Hepatocyte (in vitro differentiated cells): Measurements from ENCODE around the gene GH2. TPM values are rescaled to one million over a fixed set of nuclear protein-coding genes. Genes with fewer than 3 reads are reported as not detected.

ENCODE experiments used
- DNase-seq: peaks from one replicate; pipeline ENCODE4 v3.0.0-alpha.2; 2016; ENCODE audit warnings: low spot score
- H2AFZ ChIP-seq: fragments of 200-600 bp; sonication (generic); 2 replicates; pipeline ENCODE4 v1.6.0; 2016; ENCODE audit warnings: antibody characterized with exemption, mild to moderate bottlenecking
- H3K27ac ChIP-seq: fragments of 200-600 bp; sonication (generic); 2 replicates; pipeline ENCODE4 v1.5.1; 2016; ENCODE audit warnings: mild to moderate bottlenecking
- H3K27me3 ChIP-seq: fragments of 200-600 bp; sonication (generic); 2 replicates; pipeline ENCODE4 v1.6.1; 2016
- H3K36me3 ChIP-seq: fragments of 200-600 bp; sonication (generic); replicated peaks from 2 replicates; pipeline ENCODE4 v1.5.1; 2016; ENCODE audit warnings: low read depth; ENCODE audit not compliant: insufficient read depth
- H3K4me1 ChIP-seq: fragments of 200-600 bp; sonication (generic); 2 replicates; pipeline ENCODE4 v1.5.1; 2016; ENCODE audit warnings: mild to moderate bottlenecking, moderate library complexity; ENCODE audit not compliant: insufficient read depth
- H3K4me2 ChIP-seq: fragments of 200-600 bp; sonication (generic); 2 replicates; pipeline ENCODE4 v1.6.0; 2016
- H3K4me3 ChIP-seq: fragments of 200-600 bp; sonication (generic); 2 replicates; pipeline ENCODE4 v1.5.1; 2016; ENCODE audit warnings: mild to moderate bottlenecking
- H3K79me2 ChIP-seq: fragments of 200-600 bp; sonication (generic); 2 replicates; pipeline ENCODE4 v1.6.0; 2017; ENCODE audit warnings: mild to moderate bottlenecking
- H3K9me2 ChIP-seq: fragments of 200-600 bp; sonication (generic); replicated peaks from 2 replicates; pipeline ENCODE4 v1.6.0; 2017; ENCODE audit warnings: mild to moderate bottlenecking; ENCODE audit not compliant: insufficient read depth
- H3K9me3 ChIP-seq: fragments of 200-600 bp; sonication (generic); 2 replicates; pipeline ENCODE4 v1.5.1; 2016; ENCODE audit warnings: low read depth, mild to moderate bottlenecking
- H4K20me1 ChIP-seq: fragments of 200-600 bp; sonication (generic); 2 replicates; pipeline ENCODE4 v1.6.0; 2016; ENCODE audit warnings: mild to moderate bottlenecking; ENCODE audit not compliant: insufficient read depth, poor library complexity, severe bottlenecking
- CTCF ChIP-seq: fragments of 200-600 bp; sonication (generic); IDR thresholded peaks from 2 replicates; pipeline ENCODE4 v1.5.1; 2016; ENCODE audit warnings: antibody characterized with exemption, mild to moderate bottlenecking; ENCODE audit not compliant: poor library complexity
- EZH2 ChIP-seq: fragments of 200-600 bp; sonication (generic); IDR thresholded peaks from 2 replicates; pipeline ENCODE4 v1.6.1; 2016; ENCODE audit warnings: antibody characterized with exemption, mild to moderate bottlenecking, borderline replicate concordance
- EZH2phosphoT487 ChIP-seq: fragments of 200-600 bp; sonication (generic); IDR thresholded peaks from one replicate; pipeline ENCODE4 v1.6.1; 2018; ENCODE audit warnings: antibody characterized with exemption, mild to moderate bottlenecking, low read depth, moderate library complexity; ENCODE audit not compliant: unreplicated experiment, severe bottlenecking
- WGBS: methylation state at CpG from one replicate; pipeline ENCODE4 v1.1.6; 2016; ENCODE audit warnings: low lambda C conversion rate; ENCODE audit errors: missing lambda C conversion rate; 5-methylcytosine and 5-hydroxymethylcytosine counted together
- polyA plus RNA-seq: library from polyadenylated mRNA; unstranded; fragments of >200 nt; fragmentation: Nextera tagmentation; extraction: Ambion mirVana; gene quantifications from 2 replicates; pipeline ENCODE4 v1.2.1, GENCODE V29; 2016
- total RNA-seq: library from RNA; depleted of rRNA; stranded (reverse); fragments of >200 nt; gene quantifications from 2 replicates; pipeline ENCODE4 v1.2.3, GENCODE V29; 2014

Gene GH2
- total and polyA plus RNA-seq, 2 experiments from 2014 or later: not detected

GRCh38 chr17:63832014-63832413, 49.7 kb downstream of the GH2 start:
- Histone ChIP-seq H3K27me3 (no peaks in the 10 kb centered on the region), H3K27ac (no peak overlapping the region), H3K36me3 (peaks cover 4% of the 10 kb centered on the region), H3K9me2 (no peaks in the 10 kb centered on the region), H3K4me1 (peaks cover 12% of the 10 kb centered on the region), H4K20me1 (no peaks in the 10 kb centered on the region), H3K4me3 (no peak overlapping the region), H3K4me2 (no peak overlapping the region), H2AFZ (no peak overlapping the region), H3K9me3 (no peaks in the 10 kb centered on the region), H3K79me2 (peaks cover 41% of the 10 kb centered on the region)
- DNase-seq: no peak
- TF ChIP-seq CTCF (no peak), EZH2phosphoT487 (no peak), EZH2 (no peak)
- 94% methylated on average over 5 of the region's 5 CpGs for WGBS

- no peak for TF ChIP-seq CTCF
- no peak for TF ChIP-seq EZH2phosphoT487
- TF ChIP-seq EZH2: no peak
Measured at GRCh38 chr17:63831505-63831904, 50.2 kb downstream of the GH2 start.

GRCh38 chr17:63830904-63831491, 50.7 kb downstream of the GH2 start:
- Histone ChIP-seq H3K4me2 (no peak overlapping the region), H3K9me3 (no peaks in the 10 kb centered on the region), H4K20me1 (no peaks in the 10 kb centered on the region), H3K27me3 (no peaks in the 10 kb centered on the region), H2AFZ (no peak overlapping the region), H3K4me1 (peaks cover 15% of the 10 kb centered on the region), H3K9me2 (no peaks in the 10 kb centered on the region), H3K36me3 (peaks cover 4% of the 10 kb centered on the region), H3K27ac (no peak overlapping the region), H3K79me2 (peaks cover 38% of the 10 kb centered on the region), H3K4me3 (no peak overlapping the region)
- 94% methylated on average over 15 of the region's 15 CpGs for WGBS
- no peak for DNase-seq
- no peak for TF ChIP-seq EZH2
- TF ChIP-seq EZH2phosphoT487: no peak
- TF ChIP-seq CTCF: no peak

More at GRCh38 chr17:63831505-63831904, 50.2 kb downstream of the GH2 start:
- no peak overlapping the region for H3K4me2 ChIP-seq
- H3K27me3 ChIP-seq: no peaks in the 10 kb centered on the region
- H3K4me1 ChIP-seq: peaks cover 12% of the 10 kb centered on the region
- no peak overlapping the region for H3K27ac ChIP-seq
- no peaks in the 10 kb centered on the region for H3K9me2 ChIP-seq
- 99% methylated on average over 8 of the region's 8 CpGs for WGBS
- DNase-seq: no peak
- no peak overlapping the region for H3K4me3 ChIP-seq
- H4K20me1 ChIP-seq: no peaks in the 10 kb centered on the region
- H3K9me3 ChIP-seq: no peaks in the 10 kb centered on the region
- H3K36me3 ChIP-seq: peaks cover 4% of the 10 kb centered on the region
- no peak overlapping the region for H2AFZ ChIP-seq
- peaks cover 37% of the 10 kb centered on the region for H3K79me2 ChIP-seq

- Histone ChIP-seq H3K36me3 (peaks cover 4% of the 10 kb centered on the region), H3K4me2 (no peak overlapping the region), H3K4me3 (no peak overlapping the region), H3K27ac (no peak overlapping the region), H3K79me2 (peaks cover 38% of the 10 kb centered on the region), H3K27me3 (no peaks in the 10 kb centered on the region), H4K20me1 (no peaks in the 10 kb centered on the region), H3K9me3 (no peaks in the 10 kb centered on the region), H3K4me1 (peaks cover 20% of the 10 kb centered on the region), H2AFZ (no peak overlapping the region), H3K9me2 (no peaks in the 10 kb centered on the region)
- no peak for DNase-seq
- TF ChIP-seq EZH2 (no peak), EZH2phosphoT487 (no peak), CTCF (no peak)
- 94% methylated on average over 5 of the region's 5 CpGs for WGBS
Measured at GRCh38 chr17:63830278-63830677, 51.5 kb downstream of the GH2 start.
